ENCODE measurements around the gene MAP1LC3B. TPM values are rescaled to one million over a fixed set of nuclear protein-coding genes. Genes with fewer than 3 reads are reported as not detected.
A peak's percentile ranks its signal among the peaks of the same experiment; 100 is the strongest.

MAP1LC3B gene
- total RNA-seq, 3 donors from 2014 or later = 66.5 to 82.9 (median 67.3) TPM

- Histone ChIP-seq H3K4me1 (ENCODE audit: low read depth) (peaks cover 11% of the 10 kb centered on the region), H3K9me3 (no peaks in the 10 kb centered on the region), H3K36me3 (ENCODE audit: low read depth) (peaks cover 10% of the 10 kb centered on the region), H3K4me3 (no peak overlapping the region)
- intact Hi-C loops (cut with DNase I, micrococcal nuclease) = no loop called here
- ATAC-seq (peak; percentile 73), DNase-seq (peak; percentile 64 to 73 (median 66))
- TF ChIP-seq CTCF (IDR thresholded peaks at IDR 0.05) = no peak
These were observed 47.1 kb upstream of the MAP1LC3B start for GRCh38 chr16:87344931-87345631.

- peaks cover 11% of the 10 kb centered on the region for H3K4me1 ChIP-seq (ENCODE audit: low read depth)
- H3K4me3 ChIP-seq = no peak overlapping the region
- DNase-seq (peak in 1 of 3 donors; percentile 44), ATAC-seq (peak; percentile 4)
- intact Hi-C loops (cut with DNase I, micrococcal nuclease) = no loop called here
- H3K36me3 ChIP-seq (ENCODE audit: low read depth) = peaks cover 10% of the 10 kb centered on the region
- no peak for TF ChIP-seq CTCF (IDR thresholded peaks at IDR 0.05)
- H3K9me3 ChIP-seq = no peaks in the 10 kb centered on the region
These were observed 46.3 kb upstream of the MAP1LC3B start for GRCh38 chr16:87345726-87346424.

GRCh38 chr16:87346517-87347060 lies 45.5 kb upstream of the MAP1LC3B start:
- H3K36me3 ChIP-seq (ENCODE audit: low read depth) = peaks cover 6% of the 10 kb centered on the region
- DNase-seq = no peak

GRCh38 chr16:87347932-87348615 lies 44.1 kb upstream of the MAP1LC3B start:
- DNase-seq (peak in 1 of 3 donors; percentile 22), ATAC-seq (no peak)
- Histone ChIP-seq H3K36me3 (ENCODE audit: low read depth) (peaks cover under 1% of the 10 kb centered on the region), H3K4me1 (ENCODE audit: low read depth) (peaks cover 11% of the 10 kb centered on the region), H3K9me3 (no peaks in the 10 kb centered on the region), H3K4me3 (no peak overlapping the region)
- intact Hi-C loops (cut with DNase I, micrococcal nuclease) = no loop called here
- TF ChIP-seq CTCF (IDR thresholded peaks at IDR 0.05) = no peak

More at GRCh38 chr16:87346517-87347060, 45.5 kb upstream of the MAP1LC3B start:
- Histone ChIP-seq H3K9me3 (no peaks in the 10 kb centered on the region), H3K4me3 (no peak overlapping the region), H3K4me1 (ENCODE audit: low read depth) (peaks cover 11% of the 10 kb centered on the region)
- intact Hi-C loops (cut with DNase I, micrococcal nuclease) = no loop called here
- ATAC-seq = no peak
- no peak for TF ChIP-seq CTCF (IDR thresholded peaks at IDR 0.05)

- H3K4me3 ChIP-seq = no peak overlapping the region
- DNase-seq = peak in 1 of 3 donors; percentile 17
- no peaks in the 10 kb centered on the region for H3K36me3 ChIP-seq (ENCODE audit: low read depth)
- H3K9me3 ChIP-seq = no peaks in the 10 kb centered on the region
- TF ChIP-seq CTCF (IDR thresholded peaks at IDR 0.05) = no peak
- no peak for ATAC-seq
- H3K4me1 ChIP-seq (ENCODE audit: low read depth) = peaks cover 11% of the 10 kb centered on the region
- intact Hi-C loops (cut with DNase I, micrococcal nuclease) = no loop called here
These were observed 43.4 kb upstream of the MAP1LC3B start for GRCh38 chr16:87348616-87349157.
